Endothelial cell of umbilical vein (primary cell): ENCODE data around the gene ANKDD1A. TPM values are rescaled to one million over a fixed set of nuclear protein-coding genes. Genes with fewer than 3 reads are reported as not detected.

Source experiments
- BruUV-seq: library from RNA; stranded (reverse); fragments of 400-500 nt; replicated peaks from 2 replicates; lab custom pipeline; 2021; lab: Mats Ljungman, UMichigan
- CTCF ChIA-PET: fragments of 300-600, 350-600 bp; sonication (Branson Sonifier 250); formaldehyde crosslinking; loops from one replicate; lab custom pipeline; 2021; ENCODE audit warnings: antibody characterized with exemption, inconsistent platforms; lab: Charles Lee
- POLR2A ChIA-PET: fragments of 300-600, 350-600 bp; sonication (Branson Sonifier 250); formaldehyde crosslinking; loops from one replicate; lab custom pipeline; 2021; ENCODE audit warnings: antibody characterized with exemption, inconsistent platforms; lab: Charles Lee
- DNase-seq: peaks from one replicate; pipeline ENCODE4 v3.0.0-alpha.2; 2011; ENCODE audit warnings: low read depth, low spot score
- FAIRE-seq: peaks from 2 replicates; lab custom pipeline; 2011; peaks lifted over from hg19 to GRCh38; lab: Jason Lieb, UNC
- H2AFZ ChIP-seq: 2 replicates; pipeline ENCODE4 v1.6.0; 2012; ENCODE audit warnings: low read depth, low read length, control low read depth, inconsistent platforms
- H3K27ac ChIP-seq: 2 replicates; pipeline ENCODE4 v1.5.1; 2011; ENCODE audit warnings: low read depth, mild to moderate bottlenecking, control low read depth, low read length, moderate library complexity; ENCODE audit not compliant: insufficient read depth
- H3K27me3 ChIP-seq, 2 experiments: 2 replicates each; pipeline versions ENCODE4 v1.6.0 to v1.6.1; 2011; ENCODE audit warnings: low read length in 2 of 2, mixed read lengths in 1 of 2; ENCODE audit not compliant: control insufficient read depth in 2 of 2, insufficient read depth in 2 of 2
- H3K36me3 ChIP-seq, 2 experiments: 2 replicates in 1 of 2; 3 replicates in 1 of 2; pipeline ENCODE4 v1.5.1; 2011; ENCODE audit warnings: low read length in 2 of 2, mild to moderate bottlenecking in 1 of 2, moderate library complexity in 1 of 2; ENCODE audit not compliant: control insufficient read depth in 2 of 2, insufficient read depth in 2 of 2; ENCODE audit errors: extremely low read depth in 1 of 2
- H3K4me1 ChIP-seq: 3 replicates; pipeline ENCODE4 v1.5.1; 2011; ENCODE audit warnings: mild to moderate bottlenecking, low read length; ENCODE audit not compliant: control insufficient read depth, insufficient read depth; ENCODE audit errors: extremely low read depth
- H3K4me2 ChIP-seq: 2 replicates; pipeline ENCODE4 v1.6.1; 2011; ENCODE audit warnings: low read length, control low read depth, mixed read lengths; ENCODE audit not compliant: insufficient read depth
- H3K4me3 ChIP-seq, 3 experiments: fragments of 200-600 bp in 1 of 3; sonication (generic), shearing (Covaris generic) in 1 of 3; replicated peaks in 1 of 3; 2 replicates each; pipeline ENCODE4 v1.5.1; 2011 to 2016; ENCODE audit warnings: control low read depth in 3 of 3, low read length in 3 of 3, mild to moderate bottlenecking in 2 of 3, inconsistent platforms in 1 of 3, low read depth in 1 of 3, moderate library complexity in 1 of 3; ENCODE audit not compliant: insufficient read depth in 1 of 3
- H3K79me2 ChIP-seq: 2 replicates; pipeline ENCODE4 v1.6.0; 2012; ENCODE audit warnings: low read length, inconsistent platforms; ENCODE audit not compliant: control insufficient read depth, insufficient read depth
- H3K9ac ChIP-seq: replicated peaks from 2 replicates; pipeline ENCODE3; 2011; ENCODE audit warnings: low read length, control low read depth; ENCODE audit not compliant: insufficient read depth; ENCODE audit errors: extremely low read depth
- H3K9me1 ChIP-seq: replicated peaks from 3 replicates; pipeline ENCODE4 v1.6.0; 2011; ENCODE audit warnings: mild to moderate bottlenecking, low read length; ENCODE audit not compliant: control insufficient read depth, insufficient read depth; ENCODE audit errors: extremely low read depth
- H3K9me3 ChIP-seq: replicated peaks from 2 replicates; pipeline ENCODE4 v1.5.1; 2012; ENCODE audit warnings: low read length, inconsistent platforms; ENCODE audit not compliant: control insufficient read depth, insufficient read depth
- H4K20me1 ChIP-seq: replicated peaks from 2 replicates; pipeline ENCODE3; 2011; ENCODE audit warnings: mild to moderate bottlenecking, low read length; ENCODE audit not compliant: control insufficient read depth, insufficient read depth; ENCODE audit errors: extremely low read depth
- EZH2 ChIP-seq: IDR thresholded peaks from 2 replicates; pipeline ENCODE4 v1.6.1; 2012; ENCODE audit warnings: borderline replicate concordance, low read depth, mild to moderate bottlenecking, moderate library complexity, low read length, inconsistent platforms; ENCODE audit not compliant: severe bottlenecking
- FOS ChIP-seq: IDR thresholded peaks from 2 replicates; pipeline ENCODE4 v1.6.1; 2011; ENCODE audit warnings: mild to moderate bottlenecking, low read length, moderate library complexity, borderline replicate concordance; ENCODE audit not compliant: insufficient read depth
- GATA2 ChIP-seq: IDR thresholded peaks from 2 replicates; pipeline ENCODE4 v1.7.0; 2011; ENCODE audit warnings: low read depth, mild to moderate bottlenecking, moderate library complexity, mixed read lengths, low read length; ENCODE audit not compliant: insufficient read length, insufficient read depth
- JUN ChIP-seq: IDR thresholded peaks from 2 replicates; pipeline ENCODE4 v1.6.1; 2011; ENCODE audit warnings: borderline replicate concordance, low read depth; ENCODE audit not compliant: insufficient read length, insufficient read depth
- MYC ChIP-seq: IDR thresholded peaks from one replicate; pipeline ENCODE4 v1.6.1; 2011; ENCODE audit warnings: mild to moderate bottlenecking, low read depth, low read length
- POLR2A ChIP-seq: IDR thresholded peaks from 2 replicates; pipeline ENCODE4 v1.6.1; 2012; ENCODE audit warnings: low read depth, mild to moderate bottlenecking, control low read depth, low read length
- POLR2AphosphoS5 ChIP-seq: IDR thresholded peaks from 2 replicates; pipeline ENCODE4 v1.6.1; 2012; ENCODE audit warnings: low read depth, mild to moderate bottlenecking, control low read depth, low read length, moderate library complexity; ENCODE audit not compliant: insufficient read depth
- dilution Hi-C: fragments of 300-500 bp; cut with MboI; formaldehyde crosslinking; loops from one replicate; pipeline ENCODE4 v1.15.0; 2019; ENCODE audit warnings: low sequenced_read_pairs; ENCODE audit not compliant: extremely low pct_ligation_motif_present
- intact Hi-C: fragments of 100-400 bp; cut with micrococcal nuclease; formaldehyde crosslinking; loops from one replicate; pipeline ENCODE4 v1.10.0; 2022
- polyA plus RNA-seq, 4 experiments: library from polyadenylated mRNA; depleted of rRNA in 3 of 4; stranded (reverse) in 3 of 4; unstranded in 1 of 4; fragments of >200 nt; gene quantifications; 2 replicates each; pipeline versions ENCODE4 v1.2.1 to v1.2.3, GENCODE V29; 2011 to 2012; ENCODE audit warnings: missing spikeins in 1 of 4
- total RNA-seq: library from RNA; stranded (reverse); gene quantifications from 2 replicates; pipeline ENCODE4 v1.2.3, GENCODE V29; 2021
- TF ChIP-seq, protein P1 (sequence below): IDR thresholded peaks from 2 replicates; pipeline ENCODE4 v1.6.1; 2011; ENCODE audit not compliant: insufficient read depth, insufficient read length
- TF ChIP-seq, protein P2 (sequence below), 2 donors: IDR thresholded peaks; 1 replicate in 1 of 2; 2 replicates in 1 of 2; pipeline ENCODE4 v1.5.1; 2011; ENCODE audit warnings: low read length in 2 of 2, mild to moderate bottlenecking in 2 of 2, moderate library complexity in 2 of 2, control low read depth in 1 of 2, inconsistent platforms in 1 of 2, low read depth in 1 of 2; ENCODE audit not compliant: insufficient read depth in 1 of 2; ENCODE audit errors: extremely low read depth in 1 of 2

ANKDD1A gene
- total and polyA plus RNA-seq, 2 donors (not counting 3 experiments of a cell fraction or from before 2014, with no cell fraction given): 2.0 to 2.4 TPM

DNA sequence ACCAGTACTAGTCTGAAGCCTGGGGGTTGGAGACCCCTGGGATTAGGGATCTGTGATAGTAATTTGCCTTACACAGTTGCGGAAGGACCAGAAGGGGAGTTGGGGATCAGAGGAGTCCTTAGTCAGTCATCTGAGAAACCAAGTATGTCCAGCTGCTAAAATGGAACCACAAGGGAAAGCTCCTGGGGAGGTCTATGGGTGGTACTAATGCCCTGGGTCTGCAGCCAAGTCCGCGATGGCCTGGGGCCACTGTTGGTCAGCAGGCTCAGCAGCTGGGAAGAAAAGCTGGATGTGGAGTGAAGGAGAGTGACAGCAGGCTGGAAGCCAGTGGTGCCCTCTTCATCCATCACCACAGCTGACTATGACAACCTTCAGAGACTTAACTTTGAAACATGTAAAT, 2.2 kb upstream of the ANKDD1A start:
- dilution Hi-C loops: no loop called here
- intact Hi-C loops: no loop called here
- POLR2A ChIA-PET: no interaction called here

More for the DNA sequence above, 2.2 kb upstream of the ANKDD1A start:
- no TSS peak for BruUV-seq
- Histone ChIP-seq H3K79me2 (no peaks in the 10 kb centered on the region), H4K20me1 (no peaks in the 10 kb centered on the region), H3K27ac (no peak overlapping the region), H2AFZ (no peak overlapping the region), H3K27me3 (no peaks in the 10 kb centered on the region), H3K9me1 (no peaks in the 10 kb centered on the region), H3K4me1 (peaks cover 11% of the 10 kb centered on the region), H3K4me3 (no peak overlapping the region), H3K4me2 (no peak overlapping the region), H3K9me3 (no peaks in the 10 kb centered on the region), H3K9ac (no peak overlapping the region), H3K36me3 (no peaks in the 10 kb centered on the region)
- no peak for FAIRE-seq
- DNase-seq: no peak
- no peak for TF ChIP-seq POLR2AphosphoS5
- TF ChIP-seq JUN: no peak
- TF ChIP-seq POLR2A: no peak
- TF ChIP-seq GATA2: no peak
- TF ChIP-seq, protein P1, sequence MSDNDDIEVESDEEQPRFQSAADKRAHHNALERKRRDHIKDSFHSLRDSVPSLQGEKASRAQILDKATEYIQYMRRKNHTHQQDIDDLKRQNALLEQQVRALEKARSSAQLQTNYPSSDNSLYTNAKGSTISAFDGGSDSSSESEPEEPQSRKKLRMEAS: no peak
- TF ChIP-seq FOS: no peak
- TF ChIP-seq MYC: no peak
- TF ChIP-seq, protein P2, sequence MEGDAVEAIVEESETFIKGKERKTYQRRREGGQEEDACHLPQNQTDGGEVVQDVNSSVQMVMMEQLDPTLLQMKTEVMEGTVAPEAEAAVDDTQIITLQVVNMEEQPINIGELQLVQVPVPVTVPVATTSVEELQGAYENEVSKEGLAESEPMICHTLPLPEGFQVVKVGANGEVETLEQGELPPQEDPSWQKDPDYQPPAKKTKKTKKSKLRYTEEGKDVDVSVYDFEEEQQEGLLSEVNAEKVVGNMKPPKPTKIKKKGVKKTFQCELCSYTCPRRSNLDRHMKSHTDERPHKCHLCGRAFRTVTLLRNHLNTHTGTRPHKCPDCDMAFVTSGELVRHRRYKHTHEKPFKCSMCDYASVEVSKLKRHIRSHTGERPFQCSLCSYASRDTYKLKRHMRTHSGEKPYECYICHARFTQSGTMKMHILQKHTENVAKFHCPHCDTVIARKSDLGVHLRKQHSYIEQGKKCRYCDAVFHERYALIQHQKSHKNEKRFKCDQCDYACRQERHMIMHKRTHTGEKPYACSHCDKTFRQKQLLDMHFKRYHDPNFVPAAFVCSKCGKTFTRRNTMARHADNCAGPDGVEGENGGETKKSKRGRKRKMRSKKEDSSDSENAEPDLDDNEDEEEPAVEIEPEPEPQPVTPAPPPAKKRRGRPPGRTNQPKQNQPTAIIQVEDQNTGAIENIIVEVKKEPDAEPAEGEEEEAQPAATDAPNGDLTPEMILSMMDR (IDR thresholded peaks at IDR 0.05; ENCODE audit: extremely low read depth in 1 of 2, insufficient read depth in 1 of 2, low read depth in 1 of 2, low read length in 2 of 2): no peak
- no peak for TF ChIP-seq EZH2
- CTCF ChIA-PET: interaction anchor here (1.7 kb wide), 1 partner anchor 74 kb away, joined by 7 read pairs; no protein-coding TSS in a partner anchor
